Kidney (tissue), 14 donors: Measurements from ENCODE around the gene REEP1. TPM values are rescaled to one million over a fixed set of nuclear protein-coding genes. Genes with fewer than 3 reads are reported as not detected.

Experiments
- DNase-seq, 5 donors: peaks; one replicate each; pipeline ENCODE4 v3.0.0-alpha.2; 2013 to 2020
- FAIRE-seq: peaks from 2 replicates; lab custom pipeline; 2012; peaks lifted over from hg19 to GRCh38; lab: Jason Lieb, UNC
- H3K27ac ChIP-seq, 2 donors: one replicate each; pipeline ENCODE4 v1.7.0; 2013; ENCODE audit warnings: low read depth in 2 of 2, low read length in 2 of 2, inconsistent platforms in 1 of 2
- H3K27me3 ChIP-seq: one replicate; pipeline ENCODE4 v1.7.1; 2013; ENCODE audit warnings: low read length, inconsistent platforms; ENCODE audit not compliant: control insufficient read depth, insufficient read depth
- H3K36me3 ChIP-seq, 3 donors: one replicate each; pipeline versions ENCODE4 v1.7.0 to v1.7.1; 2013; ENCODE audit warnings: low read length in 3 of 3, control low read depth in 1 of 3, inconsistent platforms in 1 of 3; ENCODE audit not compliant: insufficient read depth in 3 of 3, control insufficient read depth in 2 of 3
- H3K4me1 ChIP-seq, 3 donors: one replicate each; pipeline versions ENCODE4 v1.7.0 to v1.7.1; 2013; ENCODE audit warnings: low read length in 3 of 3, inconsistent platforms in 1 of 3, low read depth in 1 of 3; ENCODE audit not compliant: control insufficient read depth in 2 of 3, insufficient read depth in 2 of 3
- H3K4me3 ChIP-seq, 3 donors: one replicate each; pipeline versions ENCODE4 v1.7.0 to v1.8.1; 2013; ENCODE audit warnings: low read length in 3 of 3, control low read depth in 1 of 3, inconsistent platforms in 1 of 3
- H3K9ac ChIP-seq, 3 donors: one replicate each; pipeline versions ENCODE4 v1.7.0 to v1.7.1; 2013; ENCODE audit warnings: low read length in 3 of 3, control low read depth in 1 of 3, inconsistent platforms in 1 of 3
- H3K9me3 ChIP-seq, 3 donors: one replicate each; pipeline versions ENCODE4 v1.7.0 to v1.7.1; 2013; ENCODE audit warnings: low read length in 3 of 3, control low read depth in 1 of 3, inconsistent platforms in 1 of 3; ENCODE audit not compliant: control insufficient read depth in 2 of 3, insufficient read depth in 1 of 3
- CTCF ChIP-seq: IDR thresholded peaks from 3 replicates; pipeline ENCODE4 v1.5.1; 2012; ENCODE audit warnings: mild to moderate bottlenecking, moderate library complexity, borderline replicate concordance; ENCODE audit not compliant: insufficient read depth; ENCODE audit errors: extremely low read depth
- intact Hi-C: fragments of 100-400 bp; cut with DNase I; formaldehyde crosslinking; loops from one replicate; pipeline ENCODE4 v1.11.1; 2022
- microRNA-seq: library from miRNA; unstranded; fragments of <30 nt; microRNA quantifications from one replicate; pipeline ENCODE4 v1.2.0, GENCODE V29; 2020
- polyA plus RNA-seq: library from polyadenylated mRNA; stranded (reverse); fragments of 350-450 nt; fragmentation: Illumina TruSeq; extraction: RNeasy Lipid Tissue Mini Kit (QIAGEN cat#74804); gene quantifications from one replicate; pipeline ENCODE4 v1.2.3, GENCODE V29; 2014; ENCODE audit warnings: low read depth, low replicate concordance; ENCODE audit not compliant: insufficient read depth
- total RNA-seq: library from RNA; stranded (reverse); fragmentation: NEBNext Ultra II Directional; extraction: Animal tissue kit (Norgen Biotek cat#: 25700); gene quantifications from one replicate; pipeline ENCODE4 v1.2.1, GENCODE V29; 2021
- donor health status: control.
- donor health status: control.
- donor health status: control.
- donor health status: control.
- donor health status: control.
- donor health status: DM: yes; HTN: yes; CAD: no.
- donor health status: Normal renal cell carcinoma (clear cell type).

The REEP1 gene
- total and polyA plus RNA-seq, 2 donors from 2014 or later = 3.3 to 4.3 TPM

GRCh38 chr2:86170449-86170848 is 167.0 kb downstream of the REEP1 start:
- no peak overlapping the region for H3K27ac ChIP-seq
- no peaks in the 10 kb centered on the region for H3K9me3 ChIP-seq
- DNase-seq (no peak), FAIRE-seq (no peak)
- H3K4me1 ChIP-seq = no peaks in the 10 kb centered on the region
- intact Hi-C loops = no loop called here
- no peak for TF ChIP-seq CTCF
- H3K36me3 ChIP-seq = peaks cover 8 to 17% (median 12%) of the 10 kb centered on the region in 3 donors
- H3K9ac ChIP-seq = no peak overlapping the region
- no peak overlapping the region for H3K4me3 ChIP-seq
- H3K27me3 ChIP-seq = no peaks in the 10 kb centered on the region

Small RNAs within 50 kb of the gene (microRNA-seq; reads per million reads assigned to microRNA genes)
- not detected for gene MIR4779

Other genes with a start within 250 kb of the REEP1 start
- 33.7 TPM for gene POLR1A, start 231.7 kb downstream of the REEP1 start, total RNA-seq
- 3.4 TPM for gene POLR1A, start 231.7 kb downstream of the REEP1 start, polyA plus RNA-seq
- 78.9 TPM for gene PTCD3, start 231.4 kb downstream of the REEP1 start, total RNA-seq
- gene PTCD3, start 231.4 kb downstream of the REEP1 start, polyA plus RNA-seq = 34.1 TPM
- gene IMMT, start 142.2 kb downstream of the REEP1 start, total RNA-seq = 74.0 TPM
- 113 TPM for gene IMMT, start 142.2 kb downstream of the REEP1 start, polyA plus RNA-seq
- 35.0 TPM for gene MRPL35, start 138.2 kb downstream of the REEP1 start, total RNA-seq
- gene MRPL35, start 138.2 kb downstream of the REEP1 start, polyA plus RNA-seq = 93.1 TPM
- 43.8 TPM for gene KDM3A, start 103.7 kb upstream of the REEP1 start, total RNA-seq
- gene KDM3A, start 103.7 kb upstream of the REEP1 start, polyA plus RNA-seq = 10.9 TPM
- gene CHMP3, start 225.8 kb upstream of the REEP1 start, total RNA-seq = 162 TPM
- 123 TPM for gene CHMP3, start 225.8 kb upstream of the REEP1 start, polyA plus RNA-seq